Articular chondrocyte of knee joint (primary cell): ENCODE measurements around the gene DLK1. TPM values are rescaled to one million over a fixed set of nuclear protein-coding genes. Genes with fewer than 3 reads are reported as not detected.

Experiments
- total RNA-seq: library from RNA; depleted of rRNA; stranded (reverse); fragments of >200 nt; gene quantifications from 2 replicates; pipeline ENCODE4 v1.2.3, GENCODE V29; 2012

Gene DLK1
- total RNA-seq = 0.22 and 0.39 TPM in 2 replicates

GRCh38 chr14:100726550-100727085 is at the start of gene DLK1:
DLK1 (plus strand) TSS chr14:100726892; CDS start chr14:100727069, 177 bp downstream.

Other genes with a start within 250 kb of the DLK1 start
- 5.5 and 6.8 TPM in 2 replicates for gene BEGAIN, start 139.5 kb upstream of the DLK1 start, total RNA-seq
- gene MEG3, start 99.2 kb downstream of the DLK1 start, total RNA-seq = 400 and 501 TPM in 2 replicates
- not detected in 2 replicates for gene RTL1, start 176.8 kb downstream of the DLK1 start, total RNA-seq